GDM1 (cell line): ENCODE measurements around the gene STX17.
"Not testable (repeated sequence)": the region's sequence is repeated elsewhere in the genome, so short reads cannot be mapped to it uniquely, and the experiment has no call there.

Source experiments
- DNase-seq: peaks from one replicate; lab custom pipeline; 2025; lab: John Stamatoyannopoulos, UW

Gene STX17

GRCh38 chr9:99971410-99971809, 65.0 kb downstream of the STX17 start:
- DNase-seq = no peak

- DNase-seq = no peak
These were observed 67.0 kb downstream of the STX17 start for GRCh38 chr9:99973455-99973854.

- DNase-seq = no peak
These were observed 70.8 kb downstream of the STX17 start for GRCh38 chr9:99977033-99977792.

GRCh38 chr9:99978221-99978620, 71.8 kb downstream of the STX17 start:
- no peak for DNase-seq

GRCh38 chr9:99980598-99980997, 74.1 kb downstream of the STX17 start:
- DNase-seq = no peak

- DNase-seq = no peak
These were observed 80.2 kb downstream of the STX17 start for GRCh38 chr9:99986642-99987041.

- DNase-seq = not testable (repeated sequence)
These were observed 84.1 kb downstream of the STX17 start for GRCh38 chr9:99990508-99990907.

- DNase-seq = no peak
These were observed 91.8 kb downstream of the STX17 start for GRCh38 chr9:99998266-99998665.

- DNase-seq = no peak
These were observed 92.4 kb downstream of the STX17 start for GRCh38 chr9:99998866-99999265.

- DNase-seq = no peak
These were observed 93.3 kb downstream of the STX17 start for GRCh38 chr9:99999797-100000196.

GRCh38 chr9:100011062-100011681, 104.7 kb downstream of the STX17 start:
- DNase-seq = peak; percentile 13

- no peak for DNase-seq
These were observed 105.8 kb downstream of the STX17 start for GRCh38 chr9:100012279-100012678.

- DNase-seq = no peak
These were observed 107.1 kb downstream of the STX17 start for GRCh38 chr9:100013573-100013972.

GRCh38 chr9:100014846-100015245, 108.4 kb downstream of the STX17 start:
- no peak for DNase-seq

GRCh38 chr9:100019541-100019940, 113.1 kb downstream of the STX17 start:
- DNase-seq = no peak
